NCI-H460 (cell line): Measurements from ENCODE around the gene UTS2. TPM values are rescaled to one million over a fixed set of nuclear protein-coding genes. Genes with fewer than 3 reads are reported as not detected.

Experiments
- DNase-seq: peaks from one replicate; pipeline ENCODE4 v3.0.0-alpha.2; 2016; ENCODE audit warnings: low read depth; ENCODE audit errors: extremely low read depth
- total RNA-seq: library from RNA; depleted of rRNA; stranded (reverse); fragments of >200 nt; shearing (Covaris generic); gene quantifications from 2 replicates; pipeline ENCODE4 v1.2.3, GENCODE V29; 2014; rRNA removed

The UTS2 gene
- total RNA-seq, 1 experiment from 2014 or later = not detected

DNA sequence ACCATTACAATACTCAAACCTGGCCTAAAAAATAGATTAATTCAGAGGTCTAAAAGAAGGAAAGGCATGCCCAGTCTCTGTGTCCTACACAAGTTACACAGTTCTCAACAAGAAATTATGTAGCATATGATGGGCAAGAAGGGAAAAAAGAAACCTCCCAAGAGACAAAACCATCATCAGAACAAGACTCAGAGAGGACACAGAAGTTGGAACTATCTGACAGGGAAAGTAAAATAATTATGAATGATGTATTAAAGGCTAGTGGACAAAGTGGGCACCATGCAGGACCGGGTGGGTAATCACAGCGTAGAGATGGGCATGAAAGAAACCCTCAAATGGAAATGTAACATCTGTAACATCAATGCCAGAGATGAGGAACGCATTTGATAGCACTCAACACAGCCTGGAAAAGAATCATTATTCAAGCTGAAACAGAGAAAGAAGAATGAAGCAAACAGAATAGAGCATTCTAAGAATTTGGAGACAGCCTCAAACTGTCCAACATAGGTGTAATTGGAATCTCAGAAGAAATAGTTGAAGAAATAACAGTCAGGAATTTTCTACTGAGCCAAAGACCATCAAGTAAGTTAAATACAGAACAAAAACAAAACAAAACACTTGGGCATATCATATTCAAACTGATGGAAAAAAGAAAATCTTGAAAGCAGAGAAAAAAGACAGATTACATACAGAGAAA lies 39.0 kb downstream of the UTS2 start:
- no peak for DNase-seq

DNA sequence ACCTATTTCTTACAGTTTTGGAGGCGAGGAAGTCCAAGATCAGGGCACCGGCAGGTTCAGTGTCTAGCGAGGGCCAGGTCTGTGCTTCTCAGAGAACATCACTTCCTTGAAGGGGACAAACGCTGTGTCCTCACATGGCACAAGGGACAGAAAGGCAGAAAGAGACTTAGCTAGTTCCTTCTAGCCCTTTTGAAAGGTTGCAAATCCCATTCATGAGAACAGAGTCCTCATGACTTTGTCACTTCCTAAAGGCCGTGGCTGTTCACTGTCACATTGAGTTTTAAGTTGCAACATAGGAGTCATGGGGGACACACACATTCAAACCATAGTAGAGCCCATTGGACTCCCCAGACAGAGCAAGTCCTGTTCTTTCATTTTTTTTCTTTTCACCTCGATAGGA lies 41.4 kb downstream of the UTS2 start:
- no peak for DNase-seq

DNA sequence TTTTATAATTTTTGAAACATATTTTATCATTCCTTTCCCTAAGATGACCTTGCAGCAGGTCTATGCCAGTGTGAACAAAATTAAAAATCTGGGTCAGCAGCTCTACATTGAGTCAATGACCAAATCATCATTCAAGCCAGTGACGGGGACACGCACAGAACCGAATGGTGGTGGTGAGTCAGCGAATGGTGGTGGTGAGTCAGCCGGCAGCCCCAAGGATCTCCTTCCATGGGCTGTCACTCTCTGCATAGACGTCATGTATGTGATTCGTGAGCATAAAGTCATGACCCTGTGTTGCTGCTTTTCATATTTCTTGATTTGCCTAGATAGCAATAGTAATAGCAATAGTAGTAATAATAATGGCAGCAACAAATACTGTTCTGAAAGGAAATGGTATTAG lies 42.5 kb downstream of the UTS2 start:
- DNase-seq = peak; percentile 36

DNA sequence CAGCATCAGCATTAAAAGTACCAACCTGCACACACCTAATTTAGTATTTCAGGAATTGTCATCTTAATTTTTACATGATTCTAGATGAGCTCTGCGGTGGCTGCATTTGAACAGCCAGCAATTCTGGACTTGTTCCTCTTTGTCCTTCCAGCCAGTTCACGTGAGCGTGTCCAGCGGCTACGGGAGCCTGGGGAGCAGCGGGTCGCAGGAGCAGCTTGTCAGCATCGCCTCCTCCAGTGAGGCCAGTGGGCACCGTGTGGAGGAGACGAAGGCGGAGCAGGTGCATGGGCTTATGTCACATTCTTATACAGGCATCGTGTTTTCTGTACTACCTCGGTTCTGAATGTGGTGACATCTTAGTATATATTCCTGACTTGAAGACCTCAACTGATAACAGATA lies 43.1 kb downstream of the UTS2 start:
- DNase-seq = no peak

DNA sequence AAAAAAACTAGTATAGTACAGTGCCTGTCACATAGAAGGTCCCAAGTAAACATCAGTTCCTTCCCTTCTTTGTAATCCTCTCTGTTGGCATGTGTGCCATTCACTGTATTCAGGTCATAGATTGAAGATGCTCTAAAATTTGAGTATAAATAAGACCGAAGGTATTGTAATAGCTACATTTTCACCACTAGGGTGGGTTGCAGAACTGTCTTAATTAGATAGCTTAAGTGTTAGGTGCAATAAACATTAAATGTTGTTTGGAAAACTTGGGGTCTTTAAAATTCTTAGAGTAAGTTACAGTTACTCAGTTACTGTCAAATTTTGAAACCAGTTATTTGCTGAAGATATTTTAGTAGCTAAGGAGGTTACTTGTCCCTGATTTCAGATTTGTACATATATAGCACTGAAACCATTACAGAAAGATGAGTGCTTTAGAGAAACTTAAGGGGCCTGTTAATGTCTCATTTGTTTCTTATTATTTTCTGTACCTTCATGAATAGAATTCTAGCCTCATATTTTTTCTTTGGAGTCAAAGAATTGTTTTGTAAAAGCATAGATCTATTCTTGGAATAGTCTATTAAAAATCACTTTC lies 44.5 kb downstream of the UTS2 start:
- peak; percentile 9 for DNase-seq

DNA sequence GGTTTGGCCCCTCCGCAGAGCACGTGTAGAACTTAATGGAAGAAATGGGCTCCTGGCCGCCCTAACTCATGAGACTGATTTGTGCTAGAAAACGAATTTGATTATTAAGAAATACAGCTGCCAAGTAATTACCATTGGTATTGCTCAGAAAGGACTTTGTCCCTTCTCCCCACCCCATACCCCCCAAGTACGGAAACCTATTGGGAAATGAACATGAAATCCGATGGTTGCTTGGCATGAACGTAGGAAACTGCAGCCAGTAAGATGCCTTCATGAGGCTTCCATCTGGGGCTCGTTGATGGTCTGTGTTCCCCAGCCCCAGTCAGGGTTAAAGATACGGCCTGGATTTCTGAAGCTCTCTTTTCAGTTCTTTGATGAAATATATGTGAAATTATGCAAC lies 47.4 kb downstream of the UTS2 start:
- no peak for DNase-seq

Other genes with a start within 250 kb of the UTS2 start
- gene VAMP3, start 81.8 kb downstream of the UTS2 start, total RNA-seq = 56.9 and 59.0 TPM in 2 replicates
- 0.92 TPM in 2 replicates for gene PER3, start 68.8 kb downstream of the UTS2 start, total RNA-seq
- gene TNFRSF9, start 87.8 kb upstream of the UTS2 start, total RNA-seq = 0.07 TPM in 1 of 2 replicates, not detected in the other
- gene PARK7, start 108.6 kb upstream of the UTS2 start, total RNA-seq = 230 and 257 TPM in 2 replicates
- gene ERRFI1, start 173.2 kb upstream of the UTS2 start, total RNA-seq = 97.4 and 105 TPM in 2 replicates